Right cardiac atrium (tissue), 5 donors: ENCODE data around the gene FPR2. TPM values are rescaled to one million over a fixed set of nuclear protein-coding genes. Genes with fewer than 3 reads are reported as not detected.
"Not testable (repeated sequence)": the region's sequence is repeated elsewhere in the genome, so short reads cannot be mapped to it uniquely, and the experiment has no call there.

Experiments used
- ATAC-seq, 2 donors: fragments of 200-7000 bp; cut with Tn5 transposase; one replicate each; pipeline versions ENCODE4 v1.8.0 to v1.9.1; 2020; ENCODE audit warnings: moderate library complexity in 2 of 2, mild to moderate bottlenecking in 1 of 2
- DNase-seq, 3 donors: peaks; one replicate each; pipeline ENCODE4 v3.0.0-alpha.2; 2020
- H3K27ac ChIP-seq: one replicate; pipeline ENCODE4 v1.5.1; 2013; ENCODE audit warnings: mild to moderate bottlenecking, low read length, control low read depth, moderate library complexity
- H3K27me3 ChIP-seq: one replicate; pipeline ENCODE4 v1.6.1; 2013; ENCODE audit not compliant: control insufficient read depth, insufficient read depth
- H3K4me1 ChIP-seq: one replicate; pipeline ENCODE4 v1.6.1; 2013; ENCODE audit warnings: low read length; ENCODE audit not compliant: control insufficient read depth, insufficient read depth
- H3K4me3 ChIP-seq: one replicate; pipeline ENCODE4 v1.5.1; 2013; ENCODE audit warnings: low read length, control low read depth
- H3K9me3 ChIP-seq: one replicate; pipeline ENCODE4 v1.6.1; 2013; ENCODE audit warnings: low read length; ENCODE audit not compliant: control insufficient read depth
- WGBS: extraction: QIAGEN DNeasy Blood & Tissue Kit; methylation state at CpG from one replicate; pipeline ENCODE4 v1.1.7; 2013; 5-methylcytosine and 5-hydroxymethylcytosine counted together
- intact Hi-C, 4 donors: fragments of 100-400 bp; cut with DNase I; formaldehyde crosslinking; loops; one replicate each; pipeline versions ENCODE4 v1.11.0 to v1.14.0; 2022 to 2023
- polyA plus RNA-seq: library from polyadenylated mRNA; stranded (reverse); fragments of 200-250 nt; gene quantifications from one replicate; pipeline ENCODE4 v1.2.3, GENCODE V29; 2013
- total RNA-seq, 4 donors: library from RNA; stranded (reverse); fragmentation: NEBNext Ultra II Directional; extraction: Animal tissue kit (Norgen Biotek cat#: 25700); gene quantifications; one replicate each; pipeline ENCODE4 v1.2.1, GENCODE V29; 2021
- donor health status: healthy with polysubstance abuse.
- donor health status: DM: no; HTN: yes; CAD: no.
- donor health status: DM: no; HTN: no; CAD: no.
- donor health status: DM: no; HTN: yes; CAD: no; lungs with severe emphysema.
- donor health status: DM: yes; HTN: yes; CAD: no.

The FPR2 gene
- total and polyA plus RNA-seq, 5 donors, result 0.09 to 1.4 (median 0.91) TPM

DNA sequence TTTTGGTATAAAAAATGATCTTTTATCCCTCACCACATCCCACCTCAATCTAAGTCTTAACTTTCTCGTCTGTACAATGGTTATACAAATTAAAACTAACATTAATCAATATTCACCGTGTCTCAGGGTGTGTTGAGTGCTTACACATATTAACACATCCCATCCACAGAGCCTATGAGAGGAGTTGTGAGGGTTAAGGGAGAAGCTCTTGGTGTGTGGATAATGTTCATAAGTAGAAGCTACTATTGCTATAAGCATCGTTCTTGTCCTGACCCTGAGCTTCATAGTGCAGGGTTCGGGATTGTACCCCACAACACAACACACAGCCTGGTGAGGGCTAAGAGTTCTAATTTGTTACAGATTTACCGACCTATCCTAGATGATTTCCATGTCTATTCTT is 36.5 kb downstream of the FPR2 start:
- H3K4me3 ChIP-seq, result no peak overlapping the region
- WGBS, result 62% methylated on average over 5 of the region's 5 CpGs

DNA sequence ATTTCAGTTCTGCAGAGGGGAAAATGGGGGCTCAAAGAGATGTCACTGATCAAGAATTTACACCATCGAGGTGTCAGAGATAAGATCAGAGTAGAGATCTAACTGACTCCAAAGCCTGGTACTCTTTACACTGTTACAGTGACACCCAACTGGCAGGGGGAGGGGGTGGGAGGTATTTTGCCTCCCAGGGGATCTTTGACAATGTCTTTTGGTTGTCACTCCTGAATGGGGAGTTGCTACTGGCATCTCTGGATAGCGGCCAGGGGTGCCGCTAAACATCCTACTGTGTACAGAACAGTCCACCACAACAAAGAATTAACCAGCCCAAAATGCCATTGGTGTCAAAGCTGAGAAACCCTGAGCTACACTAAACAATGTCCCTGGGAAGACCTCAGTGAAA is 37.1 kb downstream of the FPR2 start:
- peak in 2 of 3 donors; percentile 47 to 53 for DNase-seq
- H3K27me3 ChIP-seq, result no peaks in the 10 kb centered on the region
- 54% methylated on average over 3 of the region's 3 CpGs for WGBS
- no peak overlapping the region for H3K27ac ChIP-seq
- ATAC-seq, result no peak
- no peak overlapping the region for H3K4me3 ChIP-seq
- no peaks in the 10 kb centered on the region for H3K9me3 ChIP-seq
- H3K4me1 ChIP-seq, result peaks cover 6% of the 10 kb centered on the region
- intact Hi-C loops, result no loop called here

More for the DNA sequence above, 36.5 kb downstream of the FPR2 start:
- DNase-seq (no peak), ATAC-seq (no peak)
- H3K27me3 ChIP-seq, result no peaks in the 10 kb centered on the region
- intact Hi-C loops, result no loop called here
- peaks cover 6% of the 10 kb centered on the region for H3K4me1 ChIP-seq
- no peak overlapping the region for H3K27ac ChIP-seq
- H3K9me3 ChIP-seq, result no peaks in the 10 kb centered on the region

DNA sequence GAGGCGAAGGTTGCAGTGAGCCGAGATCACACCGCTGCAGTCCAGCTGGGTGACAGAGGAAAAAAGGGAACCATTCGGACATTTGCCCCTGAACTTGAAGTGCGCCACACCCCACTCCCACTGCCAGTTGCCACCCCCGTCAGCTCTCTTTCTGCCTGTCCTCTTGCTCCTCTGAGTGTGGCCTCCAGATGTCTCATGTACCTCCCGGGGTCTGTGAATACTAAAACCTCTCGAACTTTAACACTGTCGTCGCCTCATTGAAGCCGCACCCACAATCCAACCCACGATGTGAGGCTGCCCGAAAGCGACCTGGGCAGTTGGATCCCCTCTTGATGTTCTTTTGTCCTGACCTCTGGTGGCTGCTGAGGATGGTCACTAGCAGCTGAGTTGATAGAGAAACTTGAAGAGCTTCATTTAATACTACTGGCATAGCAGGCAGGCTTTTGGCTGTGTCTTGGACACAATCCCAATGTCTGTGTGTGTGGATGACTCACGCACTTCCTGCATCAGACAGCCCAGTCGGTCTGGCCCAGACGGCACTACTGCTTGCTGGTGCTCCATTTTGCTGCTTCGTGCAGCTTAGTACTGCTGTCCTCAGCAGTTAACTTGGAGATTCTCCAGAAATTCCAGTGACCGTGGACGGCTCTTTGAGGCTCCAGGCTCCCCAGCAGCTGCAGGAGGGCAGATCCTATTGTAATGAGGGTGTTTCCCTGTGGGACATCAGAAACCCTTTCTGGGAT is 38.2 kb downstream of the FPR2 start:
- no peaks in the 10 kb centered on the region for H3K27me3 ChIP-seq
- no peak overlapping the region for H3K4me3 ChIP-seq
- H3K9me3 ChIP-seq, result no peaks in the 10 kb centered on the region
- H3K27ac ChIP-seq, result peak overlapping the region; percentile 97
- 18% methylated on average over 20 of the region's 20 CpGs for WGBS
- ATAC-seq, result peak; percentile 96 to 97
- H3K4me1 ChIP-seq, result peaks cover 6% of the 10 kb centered on the region
- intact Hi-C loops, result no loop called here
- peak; percentile 92 to 95 (median 94) for DNase-seq

DNA sequence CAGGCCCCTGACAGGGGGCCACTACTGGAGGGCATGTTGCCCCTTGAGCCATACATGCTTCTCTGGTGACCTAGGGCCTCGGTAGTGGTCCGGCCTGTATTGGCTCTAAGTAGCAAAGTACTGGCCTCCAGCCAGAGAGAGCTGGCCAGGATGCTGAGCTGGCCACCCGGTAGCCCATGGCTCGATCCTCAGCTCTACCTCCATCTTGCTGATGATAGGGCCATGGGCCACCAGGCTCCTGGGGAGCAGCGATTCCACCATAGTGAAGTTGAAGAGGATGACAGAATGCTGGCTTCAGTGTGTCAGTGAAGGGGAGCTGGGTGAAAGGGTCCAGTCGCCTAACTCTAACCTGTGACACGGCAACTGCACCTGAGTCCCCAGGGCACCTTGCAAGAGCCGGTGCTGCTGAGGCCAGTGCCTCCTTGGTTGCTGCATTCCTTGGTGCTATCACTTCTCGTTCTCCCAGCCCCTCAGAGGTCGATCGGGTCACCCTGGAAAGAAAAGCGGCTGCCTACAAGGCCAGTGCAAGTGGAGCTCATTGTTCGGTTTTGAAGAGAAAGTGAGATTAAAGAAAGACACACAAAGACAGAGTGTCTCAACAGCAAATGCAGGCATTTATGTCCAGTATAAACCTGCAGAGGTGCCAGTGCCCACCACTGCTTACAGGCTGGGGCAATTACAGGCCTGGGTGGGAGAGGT is 38.9 kb downstream of the FPR2 start:
- Histone ChIP-seq H3K9me3 (no peaks in the 10 kb centered on the region), H3K27ac (peak overlapping the region; percentile 97), H3K4me3 (no peak overlapping the region), H3K27me3 (no peaks in the 10 kb centered on the region), H3K4me1 (peaks cover 6% of the 10 kb centered on the region)
- intact Hi-C loops, result loop anchor here in 1 of 4 donors (10.0 kb wide), 1 partner anchor 115 kb away; no protein-coding TSS in a partner anchor
- 29% methylated on average over 13 of the region's 13 CpGs for WGBS
- DNase-seq, result peak; percentile 62 to 83 (median 75)
- ATAC-seq, result peak; percentile 56 to 58

DNA sequence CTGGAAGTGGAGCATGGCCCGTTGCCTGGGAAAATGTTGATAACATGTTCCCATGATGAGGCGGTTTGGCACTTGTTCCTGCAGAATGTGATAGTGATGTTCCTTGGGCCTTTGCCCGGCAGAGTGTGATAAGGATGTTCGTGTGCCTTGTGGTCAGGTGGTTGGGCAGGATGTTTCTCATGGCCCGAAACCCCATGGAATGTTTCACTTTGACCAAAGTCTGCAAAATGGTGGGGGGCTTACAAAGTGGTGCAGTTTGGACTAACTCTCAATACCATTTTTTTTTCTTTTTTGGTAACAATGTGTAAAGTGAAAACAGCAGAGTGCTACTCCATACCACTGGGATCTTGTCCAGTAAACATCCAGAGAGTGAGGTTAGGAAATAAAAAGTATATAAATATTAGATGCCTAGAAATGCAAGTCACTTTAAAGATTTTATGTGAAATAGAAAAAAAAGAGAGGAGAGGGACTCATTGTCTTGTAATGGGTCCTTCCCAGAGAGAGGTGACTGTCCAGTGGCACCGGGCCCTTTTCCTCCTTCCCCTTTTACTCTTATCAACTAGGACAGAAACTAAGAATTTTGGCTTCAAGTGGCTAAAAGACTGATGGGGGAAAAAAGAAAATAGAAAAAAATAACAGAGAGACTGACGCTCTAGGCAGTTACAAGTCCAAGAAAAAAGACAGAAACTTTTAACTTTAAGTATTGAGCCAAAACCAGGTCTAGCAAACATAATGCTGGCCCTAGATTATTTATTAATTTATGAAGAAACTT is 39.7 kb downstream of the FPR2 start:
- Histone ChIP-seq H3K9me3 (no peaks in the 10 kb centered on the region), H3K4me3 (no peak overlapping the region), H3K27me3 (no peaks in the 10 kb centered on the region), H3K4me1 (peaks cover 6% of the 10 kb centered on the region), H3K27ac (peak overlapping the region; percentile 97)
- peak; percentile 92 to 97 (median 93) for DNase-seq
- intact Hi-C loops, result loop anchor here in 1 of 4 donors (10.0 kb wide), 1 partner anchor 116 kb away; no protein-coding TSS in a partner anchor
- WGBS, result 12% methylated on average over 7 of the region's 7 CpGs
- ATAC-seq, result peak; percentile 87

DNA sequence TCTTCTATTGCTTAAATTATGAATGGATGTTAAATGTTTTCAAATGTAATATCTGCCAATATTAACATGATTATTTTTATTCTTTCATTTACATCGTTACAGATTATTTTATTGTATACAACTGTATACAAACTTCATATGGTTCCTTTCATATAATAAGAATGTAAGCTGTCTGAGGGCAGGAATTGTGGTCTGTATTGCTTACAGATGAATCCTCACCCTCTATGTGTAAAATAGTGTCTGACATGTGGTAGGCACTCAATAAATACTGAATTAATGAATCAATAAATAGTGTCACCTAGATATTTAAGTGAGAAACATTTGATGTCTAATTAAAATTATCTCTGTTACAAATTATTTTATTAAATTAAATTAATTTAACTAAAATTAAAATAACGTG is 41.8 kb downstream of the FPR2 start:
- H3K9me3 ChIP-seq, result no peaks in the 10 kb centered on the region
- no peak for DNase-seq
- H3K27me3 ChIP-seq, result no peaks in the 10 kb centered on the region
- no peak overlapping the region for H3K4me3 ChIP-seq
- intact Hi-C loops, result loop anchor here in 1 of 4 donors (10.0 kb wide), 1 partner anchor 118 kb away; no protein-coding TSS in a partner anchor
- ATAC-seq, result no peak
- H3K27ac ChIP-seq, result no peak overlapping the region
- 85% methylated on average over 2 of the region's 2 CpGs for WGBS
- peaks cover 6% of the 10 kb centered on the region for H3K4me1 ChIP-seq

DNA sequence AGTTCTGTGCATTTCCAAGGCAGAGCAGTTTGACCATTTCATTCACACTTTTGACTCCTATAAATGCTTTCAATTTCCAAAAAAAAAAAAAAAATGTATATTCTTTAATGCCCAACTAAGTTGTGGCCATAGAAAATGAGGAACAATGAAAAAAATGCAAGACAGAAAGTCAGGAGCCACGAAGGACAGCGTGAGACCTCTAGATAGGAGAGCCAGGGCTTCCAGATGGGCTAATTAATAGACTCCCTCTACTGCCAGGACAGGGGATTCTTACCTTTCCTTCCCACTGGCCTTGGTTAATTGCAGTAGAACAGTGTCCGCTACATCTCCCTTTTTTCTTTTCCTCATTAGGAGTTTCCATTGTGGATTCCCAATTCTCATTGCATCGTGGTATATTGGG is 42.5 kb downstream of the FPR2 start:
- Histone ChIP-seq H3K4me3 (no peak overlapping the region), H3K27ac (no peak overlapping the region), H3K27me3 (no peaks in the 10 kb centered on the region), H3K9me3 (no peaks in the 10 kb centered on the region), H3K4me1 (peaks cover 6% of the 10 kb centered on the region)
- WGBS, result 86% methylated on average over 4 of the region's 4 CpGs
- DNase-seq, result no peak
- no peak for ATAC-seq
- intact Hi-C loops, result loop anchor here in 1 of 4 donors (10.0 kb wide), 1 partner anchor 119 kb away; no protein-coding TSS in a partner anchor

DNA sequence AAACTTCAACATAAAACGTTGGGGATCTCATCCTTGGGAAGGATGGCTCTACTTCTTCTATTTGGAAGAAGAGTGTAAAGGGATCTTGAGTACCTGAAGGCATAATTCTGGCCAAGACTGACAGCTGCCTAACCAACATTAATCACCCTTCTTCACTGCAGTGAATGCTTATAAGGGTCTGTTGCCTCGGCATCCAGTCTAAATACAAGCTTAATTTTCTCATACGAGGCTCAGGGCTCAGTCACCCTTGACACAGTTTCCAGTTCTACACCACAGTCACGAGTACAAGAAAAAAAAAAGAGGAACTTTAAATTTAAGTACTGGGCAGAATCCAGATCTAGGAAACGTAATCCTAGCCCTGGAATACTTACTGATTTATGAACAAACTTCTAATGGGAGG is 43.0 kb downstream of the FPR2 start:
- Histone ChIP-seq H3K27me3 (no peaks in the 10 kb centered on the region), H3K27ac (peak overlapping the region; percentile 79), H3K9me3 (no peaks in the 10 kb centered on the region), H3K4me3 (no peak overlapping the region), H3K4me1 (peaks cover 6% of the 10 kb centered on the region)
- WGBS, result 33% methylated on average over 5 of the region's 5 CpGs
- DNase-seq (no peak), ATAC-seq (no peak)
- intact Hi-C loops, result loop anchor here in 1 of 4 donors (10.0 kb wide), 1 partner anchor 119 kb away; no protein-coding TSS in a partner anchor

DNA sequence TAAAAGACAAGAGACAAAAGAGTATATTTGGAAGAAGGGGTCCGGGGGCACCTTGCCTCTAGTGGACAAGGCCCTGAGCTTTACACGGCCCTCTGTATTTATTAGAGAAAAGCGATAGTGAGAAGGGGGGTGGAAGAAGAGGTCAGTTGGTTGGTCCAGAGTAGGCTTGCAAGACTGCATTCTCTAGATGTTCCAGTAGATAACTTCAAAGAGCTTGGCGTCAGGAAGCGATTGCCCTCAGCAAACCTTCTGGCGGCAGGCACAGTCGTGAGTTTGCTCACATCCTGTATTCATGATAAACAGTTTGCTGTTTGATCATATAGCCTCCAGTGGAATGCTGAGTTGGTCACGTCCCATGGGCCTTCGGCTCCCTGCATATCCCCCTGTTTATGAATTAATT is 43.8 kb downstream of the FPR2 start:
- H3K27ac ChIP-seq, result peak overlapping the region; percentile 51
- intact Hi-C loops, result loop anchor here in 1 of 4 donors (10.0 kb wide), 1 partner anchor 120 kb away; no protein-coding TSS in a partner anchor
- not testable (repeated sequence) for DNase-seq, H3K4me1 ChIP-seq, H3K4me3 ChIP-seq, ATAC-seq, H3K9me3 ChIP-seq, H3K27me3 ChIP-seq
- 62% methylated on average over 9 of the region's 9 CpGs for WGBS

DNA sequence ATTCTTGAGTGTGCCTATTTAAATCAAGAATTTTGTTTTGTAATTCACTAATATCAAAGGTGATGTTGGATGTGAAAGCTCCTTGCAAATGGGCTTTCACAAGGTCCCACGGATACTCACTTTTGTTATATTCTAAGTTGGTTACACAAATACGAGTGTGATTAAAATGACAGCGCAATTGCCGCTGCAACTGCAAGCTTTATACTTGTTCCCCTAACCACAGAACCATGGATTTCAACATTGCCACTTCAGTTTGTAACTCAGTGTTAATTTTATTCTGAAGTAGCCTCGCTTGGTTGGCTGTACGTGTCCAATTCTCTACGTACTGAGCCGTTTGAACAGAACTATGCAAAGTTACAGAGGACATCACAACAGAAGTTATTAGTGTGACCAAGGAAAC is 44.4 kb downstream of the FPR2 start:
- 86% methylated on average over 8 of the region's 8 CpGs for WGBS
- intact Hi-C loops, result loop anchor here in 1 of 4 donors (10.0 kb wide), 1 partner anchor 121 kb away; no protein-coding TSS in a partner anchor
- not testable (repeated sequence) for H3K9me3 ChIP-seq, H3K4me3 ChIP-seq, H3K27me3 ChIP-seq, ATAC-seq, H3K27ac ChIP-seq, DNase-seq, H3K4me1 ChIP-seq
